ENCODE data around the gene SPDYA.

The SPDYA gene

GRCh38 chr2:28796620-28797019 lies 14.0 kb upstream of the SPDYA start:
- POLR2A ChIA-PET (ENCODE audit: low non-redundant PET) = no interaction called here
- DNase-seq (ENCODE audit: low spot score) = no peak
- no peak overlapping the region for H3K27ac ChIP-seq
- CTCF ChIA-PET = interaction anchor here (0.5 kb wide), 1 partner anchor 16 kb away, joined by 3 read pairs; no protein-coding TSS in a partner anchor
- no peak for TF ChIP-seq CTCF (conservative IDR thresholded peaks at IDR 0.05; ENCODE audit: low read depth)

- TF ChIP-seq CTCF (conservative IDR thresholded peaks at IDR 0.05; ENCODE audit: low read depth) = no peak
- CTCF ChIA-PET = no interaction called here
These were observed 8.9 kb upstream of the SPDYA start for GRCh38 chr2:28801726-28802125.

GRCh38 chr2:28802975-28803429 lies 7.6 kb upstream of the SPDYA start:
- ChIA-PET POLR2A (ENCODE audit: low non-redundant PET) (no interaction called here), CTCF (no interaction called here)
- DNase-seq (ENCODE audit: low spot score) = no peak
- no peak for TF ChIP-seq CTCF (conservative IDR thresholded peaks at IDR 0.05; ENCODE audit: low read depth)
- H3K27ac ChIP-seq = peak overlapping the region; percentile 47; the same call in 1 of the 2 replicates

More at GRCh38 chr2:28801726-28802125, 8.9 kb upstream of the SPDYA start:
- POLR2A ChIA-PET (ENCODE audit: low non-redundant PET) = no interaction called here
- no peak overlapping the region for H3K27ac ChIP-seq
- DNase-seq (ENCODE audit: low spot score) = peak; percentile 60

GRCh38 chr2:28809927-28810326 lies 707 bp upstream of the SPDYA start:
- ChIA-PET POLR2A (ENCODE audit: low non-redundant PET) (interaction anchor here (1.0 kb wide), 1 partner anchor 58 kb away, joined by 3 read pairs; the partner anchor contains the start of gene PPP1CB), CTCF (interaction anchor here (1.4 kb wide), 1 partner anchor 243 kb away, joined by 3 read pairs; no protein-coding TSS in a partner anchor)
- no peak for DNase-seq (ENCODE audit: low spot score)
- no peak for TF ChIP-seq CTCF (conservative IDR thresholded peaks at IDR 0.05; ENCODE audit: low read depth)
- peak overlapping the region; percentile 67 for H3K27ac ChIP-seq

GRCh38 chr2:28818053-28818452 lies 7.4 kb downstream of the SPDYA start:
- POLR2A ChIA-PET (ENCODE audit: low non-redundant PET) = no interaction called here
- CTCF ChIA-PET = no interaction called here

GRCh38 chr2:28821295-28821958 lies 10.8 kb downstream of the SPDYA start:
- ChIA-PET CTCF (interaction anchor here (0.7 to 1.1 kb wide), 3 partner anchors 18 to 133 kb away, joined by 3 to 8 read pairs (median 4); no protein-coding TSS in a partner anchor), POLR2A (ENCODE audit: low non-redundant PET) (no interaction called here)
- peak; percentile 51 for DNase-seq (ENCODE audit: low spot score)
- TF ChIP-seq CTCF (conservative IDR thresholded peaks at IDR 0.05; ENCODE audit: low read depth) = peak; percentile 83
- H3K27ac ChIP-seq = no peak overlapping the region

More at GRCh38 chr2:28818053-28818452, 7.4 kb downstream of the SPDYA start:
- H3K27ac ChIP-seq = no peak overlapping the region
- TF ChIP-seq CTCF (conservative IDR thresholded peaks at IDR 0.05; ENCODE audit: low read depth) = no peak
- no peak for DNase-seq (ENCODE audit: low spot score)
